Neural progenitor cell (in vitro differentiated cells): ENCODE measurements around the gene SLC37A1.

Source experiments
- CTCF ChIP-seq: fragments of 200-600 bp; sonication (generic); IDR thresholded peaks from 2 replicates; pipeline ENCODE4 v1.5.1; 2017; ENCODE audit warnings: antibody characterized with exemption, mild to moderate bottlenecking
- EZH2 ChIP-seq: fragments of 200-600 bp; sonication (generic); IDR thresholded peaks from 2 replicates; pipeline ENCODE4 v1.6.1; 2017; ENCODE audit warnings: antibody characterized with exemption, mild to moderate bottlenecking, moderate library complexity

- TF ChIP-seq CTCF (no peak), EZH2 (no peak)
These were observed 48.4 kb upstream of the SLC37A1 start for GRCh38 chr21:42465008-42465802.
